GM12892 (cell line): ENCODE measurements around the gene CDCA5.

ENCODE experiments used
- POLR2A ChIP-seq: IDR thresholded peaks from 2 replicates; pipeline ENCODE4 v1.6.1; 2011; ENCODE audit warnings: low read depth, low read length, control low read depth
- POLR2AphosphoS5 ChIP-seq: IDR thresholded peaks from 2 replicates; pipeline ENCODE4 v1.6.1; 2011; ENCODE audit warnings: low read depth, low read length, control low read depth
- TAF1 ChIP-seq: IDR thresholded peaks from 2 replicates; pipeline ENCODE4 v1.6.1; 2011; ENCODE audit warnings: low read depth, mild to moderate bottlenecking, control low read depth, low read length, borderline replicate concordance

- no peak for TF ChIP-seq POLR2A
- TF ChIP-seq POLR2AphosphoS5, result no peak
- TF ChIP-seq TAF1, result no peak
These were observed 51.6 kb downstream of the CDCA5 start for GRCh38 chr11:65032216-65032615.
